ENCODE data around the gene MAGEB3. TPM values are rescaled to one million over a fixed set of nuclear protein-coding genes. Genes with fewer than 3 reads are reported as not detected.

The MAGEB3 gene
- total RNA-seq, 1 experiment from 2014 or later: not detected

DNA sequence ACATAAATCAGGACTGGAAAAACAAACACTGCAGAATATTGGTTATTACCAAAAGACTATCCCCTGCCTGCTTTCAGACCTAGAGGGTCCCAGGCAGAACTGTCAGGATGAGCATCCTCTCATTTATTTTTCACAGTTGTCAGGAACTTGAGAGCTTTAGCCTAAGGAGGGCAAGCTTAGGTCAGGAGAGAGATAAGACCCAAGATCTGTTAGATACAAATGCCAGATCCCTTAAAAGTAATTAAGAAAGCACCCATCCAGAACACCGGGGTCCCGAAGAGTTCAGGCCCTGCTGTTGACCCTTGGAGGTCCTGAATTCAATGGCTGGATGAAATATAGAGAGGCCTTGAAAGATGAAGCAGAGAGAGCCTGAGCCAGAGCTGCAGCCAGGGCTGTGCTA is 5.9 kb upstream of the MAGEB3 start:
- Histone ChIP-seq H3K4me2 (ENCODE audit: low read length) (no peak overlapping the region), H3K9me2 (ENCODE audit: insufficient read depth) (no peaks in the 10 kb centered on the region), H3K79me2 (ENCODE audit: insufficient read depth, low read length) (0 out of 2 replicates have a peak, but pooled peaks cover 4% of the 10 kb centered on the region), H3K4me1 (ENCODE audit: control insufficient read depth in 1 of 2, insufficient read depth in 2 of 2, low read length in 2 of 2) (no peaks in the 10 kb centered on the region), H3K27me3 (ENCODE audit: insufficient read depth, low read length) (no peaks in the 10 kb centered on the region), H3K4me3 (replicated peaks in 1 of 2; ENCODE audit: low read depth in 1 of 2, low read length in 2 of 2) (no peak overlapping the region), H3K9ac (ENCODE audit: low read length) (no peak overlapping the region), H3K27ac (ENCODE audit: low read depth, low read length) (no peak overlapping the region), H3K9me3 (ENCODE audit: control insufficient read depth in 1 of 2, insufficient read depth in 1 of 2, low read depth in 1 of 2, low read length in 2 of 2) (no peaks in the 10 kb centered on the region), H4K20me1 (ENCODE audit: insufficient read depth) (no peaks in the 10 kb centered on the region), H2AFZ (ENCODE audit: low read depth, low read length, poor library complexity, severe bottlenecking) (no peak overlapping the region), H3K36me3 (ENCODE audit: control insufficient read depth in 1 of 2, insufficient read depth in 2 of 2, low read length in 2 of 2) (peaks cover 0 to under 1% of the 10 kb centered on the region in 2 experiments; a peak in 2 of 4 replicates)
- ChIA-PET CTCF (no interaction called here), RAD21 (ENCODE audit: low non-redundant PET in 1 of 2, low total read pairs in 2 of 2, uncharacterized antibody in 2 of 2, unreplicated experiment in 2 of 2) (no interaction called here), POLR2A (no interaction called here)
- TF ChIP-seq, protein P1, sequence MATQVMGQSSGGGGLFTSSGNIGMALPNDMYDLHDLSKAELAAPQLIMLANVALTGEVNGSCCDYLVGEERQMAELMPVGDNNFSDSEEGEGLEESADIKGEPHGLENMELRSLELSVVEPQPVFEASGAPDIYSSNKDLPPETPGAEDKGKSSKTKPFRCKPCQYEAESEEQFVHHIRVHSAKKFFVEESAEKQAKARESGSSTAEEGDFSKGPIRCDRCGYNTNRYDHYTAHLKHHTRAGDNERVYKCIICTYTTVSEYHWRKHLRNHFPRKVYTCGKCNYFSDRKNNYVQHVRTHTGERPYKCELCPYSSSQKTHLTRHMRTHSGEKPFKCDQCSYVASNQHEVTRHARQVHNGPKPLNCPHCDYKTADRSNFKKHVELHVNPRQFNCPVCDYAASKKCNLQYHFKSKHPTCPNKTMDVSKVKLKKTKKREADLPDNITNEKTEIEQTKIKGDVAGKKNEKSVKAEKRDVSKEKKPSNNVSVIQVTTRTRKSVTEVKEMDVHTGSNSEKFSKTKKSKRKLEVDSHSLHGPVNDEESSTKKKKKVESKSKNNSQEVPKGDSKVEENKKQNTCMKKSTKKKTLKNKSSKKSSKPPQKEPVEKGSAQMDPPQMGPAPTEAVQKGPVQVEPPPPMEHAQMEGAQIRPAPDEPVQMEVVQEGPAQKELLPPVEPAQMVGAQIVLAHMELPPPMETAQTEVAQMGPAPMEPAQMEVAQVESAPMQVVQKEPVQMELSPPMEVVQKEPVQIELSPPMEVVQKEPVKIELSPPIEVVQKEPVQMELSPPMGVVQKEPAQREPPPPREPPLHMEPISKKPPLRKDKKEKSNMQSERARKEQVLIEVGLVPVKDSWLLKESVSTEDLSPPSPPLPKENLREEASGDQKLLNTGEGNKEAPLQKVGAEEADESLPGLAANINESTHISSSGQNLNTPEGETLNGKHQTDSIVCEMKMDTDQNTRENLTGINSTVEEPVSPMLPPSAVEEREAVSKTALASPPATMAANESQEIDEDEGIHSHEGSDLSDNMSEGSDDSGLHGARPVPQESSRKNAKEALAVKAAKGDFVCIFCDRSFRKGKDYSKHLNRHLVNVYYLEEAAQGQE (IDR thresholded peaks at IDR 0.05; ENCODE audit: low read depth): no peak
- TF ChIP-seq ELF1 (IDR thresholded peaks at IDR 0.05; ENCODE audit: borderline replicate concordance, low read depth) (no peak), SP1 (IDR thresholded peaks at IDR 0.05; ENCODE audit: low read depth) (no peak), EGR1 (IDR thresholded peaks at IDR 0.05; ENCODE audit: low read depth) (no peak), CEBPB (IDR thresholded peaks at IDR 0.05; ENCODE audit: low read depth) (no peak), TCF7L2 (IDR thresholded peaks at IDR 0.05; ENCODE audit: borderline replicate concordance, extremely low read depth, insufficient read depth, insufficient read length) (no peak), POLR2AphosphoS5 (IDR thresholded peaks at IDR 0.05; ENCODE audit: low read depth, low read length) (no peak), SIN3A (IDR thresholded peaks at IDR 0.05; ENCODE audit: low read depth) (no peak), RAD21 (IDR thresholded peaks at IDR 0.05; ENCODE audit: low read depth) (no peak), JUND (IDR thresholded peaks at IDR 0.05) (no peak), EZH2 (IDR thresholded peaks at IDR 0.05) (no peak), ZFX (IDR thresholded peaks at IDR 0.05) (no peak), POLR2A (IDR thresholded peaks at IDR 0.05; ENCODE audit: borderline replicate concordance, extremely low read depth, insufficient read depth, insufficient read length) (no peak), SRF (IDR thresholded peaks at IDR 0.05; ENCODE audit: low read depth) (no peak), ZNF274 (IDR thresholded peaks at IDR 0.05; ENCODE audit: low read depth, low read length) (no peak), FOSL1 (IDR thresholded peaks at IDR 0.05; ENCODE audit: low read depth) (no peak)
- TF ChIP-seq, protein P2, sequence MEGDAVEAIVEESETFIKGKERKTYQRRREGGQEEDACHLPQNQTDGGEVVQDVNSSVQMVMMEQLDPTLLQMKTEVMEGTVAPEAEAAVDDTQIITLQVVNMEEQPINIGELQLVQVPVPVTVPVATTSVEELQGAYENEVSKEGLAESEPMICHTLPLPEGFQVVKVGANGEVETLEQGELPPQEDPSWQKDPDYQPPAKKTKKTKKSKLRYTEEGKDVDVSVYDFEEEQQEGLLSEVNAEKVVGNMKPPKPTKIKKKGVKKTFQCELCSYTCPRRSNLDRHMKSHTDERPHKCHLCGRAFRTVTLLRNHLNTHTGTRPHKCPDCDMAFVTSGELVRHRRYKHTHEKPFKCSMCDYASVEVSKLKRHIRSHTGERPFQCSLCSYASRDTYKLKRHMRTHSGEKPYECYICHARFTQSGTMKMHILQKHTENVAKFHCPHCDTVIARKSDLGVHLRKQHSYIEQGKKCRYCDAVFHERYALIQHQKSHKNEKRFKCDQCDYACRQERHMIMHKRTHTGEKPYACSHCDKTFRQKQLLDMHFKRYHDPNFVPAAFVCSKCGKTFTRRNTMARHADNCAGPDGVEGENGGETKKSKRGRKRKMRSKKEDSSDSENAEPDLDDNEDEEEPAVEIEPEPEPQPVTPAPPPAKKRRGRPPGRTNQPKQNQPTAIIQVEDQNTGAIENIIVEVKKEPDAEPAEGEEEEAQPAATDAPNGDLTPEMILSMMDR (IDR thresholded peaks at IDR 0.05 in 2 of 3, conservative IDR thresholded peaks at IDR 0.05 in 1 of 3; ENCODE audit: borderline replicate concordance in 1 of 3, insufficient read depth in 1 of 3, low read depth in 2 of 3, low read length in 2 of 3): no peak
- TF ChIP-seq, protein P3, sequence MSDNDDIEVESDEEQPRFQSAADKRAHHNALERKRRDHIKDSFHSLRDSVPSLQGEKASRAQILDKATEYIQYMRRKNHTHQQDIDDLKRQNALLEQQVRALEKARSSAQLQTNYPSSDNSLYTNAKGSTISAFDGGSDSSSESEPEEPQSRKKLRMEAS (IDR thresholded peaks at IDR 0.05): no peak
- TF ChIP-seq, protein P4, sequence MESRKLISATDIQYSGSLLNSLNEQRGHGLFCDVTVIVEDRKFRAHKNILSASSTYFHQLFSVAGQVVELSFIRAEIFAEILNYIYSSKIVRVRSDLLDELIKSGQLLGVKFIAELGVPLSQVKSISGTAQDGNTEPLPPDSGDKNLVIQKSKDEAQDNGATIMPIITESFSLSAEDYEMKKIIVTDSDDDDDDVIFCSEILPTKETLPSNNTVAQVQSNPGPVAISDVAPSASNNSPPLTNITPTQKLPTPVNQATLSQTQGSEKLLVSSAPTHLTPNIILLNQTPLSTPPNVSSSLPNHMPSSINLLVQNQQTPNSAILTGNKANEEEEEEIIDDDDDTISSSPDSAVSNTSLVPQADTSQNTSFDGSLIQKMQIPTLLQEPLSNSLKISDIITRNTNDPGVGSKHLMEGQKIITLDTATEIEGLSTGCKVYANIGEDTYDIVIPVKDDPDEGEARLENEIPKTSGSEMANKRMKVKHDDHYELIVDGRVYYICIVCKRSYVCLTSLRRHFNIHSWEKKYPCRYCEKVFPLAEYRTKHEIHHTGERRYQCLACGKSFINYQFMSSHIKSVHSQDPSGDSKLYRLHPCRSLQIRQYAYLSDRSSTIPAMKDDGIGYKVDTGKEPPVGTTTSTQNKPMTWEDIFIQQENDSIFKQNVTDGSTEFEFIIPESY (IDR thresholded peaks at IDR 0.05; ENCODE audit: extremely low read depth, insufficient replicate concordance, low read length): no peak
- no TSS peak for BruUV-seq (replicated peaks)
- intact Hi-C loops (cut with micrococcal nuclease): no loop called here
- DNase-seq (ENCODE audit: low read depth, low spot score): no peak
- ATAC-seq: no peak
